Endothelial cell (in vitro differentiated cells): Measurements from ENCODE around the gene ALDH1A2. TPM values are rescaled to one million over a fixed set of nuclear protein-coding genes. Genes with fewer than 3 reads are reported as not detected.

Source experiments
- DNase-seq: peaks from one replicate; pipeline ENCODE4 v3.0.0; 2021; ENCODE audit warnings: low spot score
- H3K27ac Mint-ChIP-seq: one replicate; pipeline ENCODE4 v1.8.0; 2021; ENCODE audit warnings: mixed read lengths, inconsistent platforms; ENCODE audit not compliant: unreplicated experiment
- H3K27me3 Mint-ChIP-seq: one replicate; pipeline ENCODE4 v1.8.0; 2021; ENCODE audit warnings: mild to moderate bottlenecking, moderate library complexity, mixed read lengths, inconsistent platforms; ENCODE audit not compliant: unreplicated experiment
- H3K36me3 Mint-ChIP-seq: one replicate; pipeline ENCODE4 v1.8.0; 2021; ENCODE audit warnings: mild to moderate bottlenecking, low read depth, mixed read lengths, inconsistent platforms; ENCODE audit not compliant: unreplicated experiment
- H3K4me1 Mint-ChIP-seq: one replicate; pipeline ENCODE4 v1.8.0; 2021; ENCODE audit warnings: mild to moderate bottlenecking, mixed read lengths, inconsistent platforms; ENCODE audit not compliant: unreplicated experiment
- H3K4me3 Mint-ChIP-seq: one replicate; pipeline ENCODE4 v1.8.0; 2021; ENCODE audit warnings: mild to moderate bottlenecking, mixed read lengths, inconsistent platforms; ENCODE audit not compliant: unreplicated experiment
- H3K9me3 Mint-ChIP-seq: one replicate; pipeline ENCODE4 v1.8.0; 2021; ENCODE audit warnings: mixed read lengths, inconsistent platforms; ENCODE audit not compliant: unreplicated experiment
- total RNA-seq: library from RNA; stranded (reverse); fragmentation: NEBNext Ultra II Directional; extraction: Animal tissue kit (Norgen Biotek cat#: 25700); gene quantifications from one replicate; pipeline ENCODE4 v1.2.1, GENCODE V29; 2021; ENCODE audit not compliant: unreplicated experiment
- TF ChIP-seq, protein P1 (sequence below): fragments of 200-600 bp; sonication (generic); IDR thresholded peaks from one replicate; pipeline ENCODE4 v1.5.0; 2021; ENCODE audit warnings: antibody characterized with exemption; ENCODE audit not compliant: unreplicated experiment

ALDH1A2 gene
- total RNA-seq, 1 donor from 2014 or later: 2.6 TPM

DNA sequence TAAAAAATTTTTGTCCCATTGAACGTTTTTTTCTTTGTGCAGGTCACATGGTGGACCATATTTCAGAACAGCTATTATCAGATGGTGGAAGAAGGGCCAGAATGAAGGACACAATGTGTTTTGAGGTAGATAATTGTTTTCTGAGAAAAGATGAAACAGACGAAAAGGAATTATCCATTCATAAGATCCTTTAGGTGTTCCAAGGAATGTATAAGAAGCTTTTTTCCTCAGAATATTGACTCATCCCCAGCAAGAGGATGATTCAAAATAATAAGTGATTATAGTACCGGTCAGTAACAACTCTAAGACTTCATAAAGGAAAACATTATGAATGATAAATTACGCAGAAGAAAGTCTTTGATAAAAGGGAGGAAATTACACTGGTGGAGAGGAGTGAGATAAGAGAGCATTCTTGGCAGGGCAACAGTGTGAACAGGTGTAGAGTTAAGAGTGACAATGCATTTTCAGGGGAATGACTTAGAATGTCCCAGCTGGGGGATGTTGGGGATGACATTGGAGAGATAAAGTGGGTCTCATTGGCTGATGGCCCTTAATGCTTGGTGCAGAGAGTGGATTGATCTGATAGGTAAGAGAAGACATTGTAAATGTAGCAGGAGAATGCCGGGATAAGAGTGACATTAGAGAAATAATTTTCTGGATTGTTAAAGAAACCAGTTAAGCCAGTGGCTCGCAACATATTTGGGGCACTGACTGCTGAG is 45.6 kb upstream of the ALDH1A2 start:
- no peak for DNase-seq
- TF ChIP-seq, protein P1, sequence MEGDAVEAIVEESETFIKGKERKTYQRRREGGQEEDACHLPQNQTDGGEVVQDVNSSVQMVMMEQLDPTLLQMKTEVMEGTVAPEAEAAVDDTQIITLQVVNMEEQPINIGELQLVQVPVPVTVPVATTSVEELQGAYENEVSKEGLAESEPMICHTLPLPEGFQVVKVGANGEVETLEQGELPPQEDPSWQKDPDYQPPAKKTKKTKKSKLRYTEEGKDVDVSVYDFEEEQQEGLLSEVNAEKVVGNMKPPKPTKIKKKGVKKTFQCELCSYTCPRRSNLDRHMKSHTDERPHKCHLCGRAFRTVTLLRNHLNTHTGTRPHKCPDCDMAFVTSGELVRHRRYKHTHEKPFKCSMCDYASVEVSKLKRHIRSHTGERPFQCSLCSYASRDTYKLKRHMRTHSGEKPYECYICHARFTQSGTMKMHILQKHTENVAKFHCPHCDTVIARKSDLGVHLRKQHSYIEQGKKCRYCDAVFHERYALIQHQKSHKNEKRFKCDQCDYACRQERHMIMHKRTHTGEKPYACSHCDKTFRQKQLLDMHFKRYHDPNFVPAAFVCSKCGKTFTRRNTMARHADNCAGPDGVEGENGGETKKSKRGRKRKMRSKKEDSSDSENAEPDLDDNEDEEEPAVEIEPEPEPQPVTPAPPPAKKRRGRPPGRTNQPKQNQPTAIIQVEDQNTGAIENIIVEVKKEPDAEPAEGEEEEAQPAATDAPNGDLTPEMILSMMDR: no peak
- no peaks in the 10 kb centered on the region for H3K27me3 Mint-ChIP-seq
- no peaks in the 10 kb centered on the region for H3K36me3 Mint-ChIP-seq
- no peak overlapping the region for H3K4me3 Mint-ChIP-seq
- no peak overlapping the region for H3K27ac Mint-ChIP-seq
- no peaks in the 10 kb centered on the region for H3K9me3 Mint-ChIP-seq
- H3K4me1 Mint-ChIP-seq: no peaks in the 10 kb centered on the region

DNA sequence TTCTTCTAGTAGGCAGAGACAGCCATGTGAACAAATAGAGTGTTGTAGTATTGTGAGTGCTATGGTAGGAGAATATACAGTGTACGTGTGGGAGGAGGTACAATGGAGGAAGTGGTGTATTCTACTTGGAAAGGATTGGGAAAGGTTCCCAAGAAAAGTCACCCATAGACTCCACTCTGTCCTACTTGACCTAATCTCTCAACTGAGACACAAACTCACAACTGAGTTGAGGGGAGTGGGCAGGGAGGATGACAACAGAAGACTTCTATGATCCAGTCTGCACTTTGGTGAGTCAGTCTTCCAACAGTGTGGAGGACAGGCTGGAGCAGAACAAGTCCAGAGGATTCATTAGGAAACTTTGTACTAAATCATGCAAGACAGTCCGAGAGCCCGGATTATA is 43.9 kb upstream of the ALDH1A2 start:
- TF ChIP-seq, protein P1: no peak
- no peaks in the 10 kb centered on the region for H3K36me3 Mint-ChIP-seq
- H3K27ac Mint-ChIP-seq: no peak overlapping the region
- H3K4me1 Mint-ChIP-seq: no peaks in the 10 kb centered on the region
- H3K27me3 Mint-ChIP-seq: no peaks in the 10 kb centered on the region
- H3K9me3 Mint-ChIP-seq: no peaks in the 10 kb centered on the region
- no peak for DNase-seq
- no peak overlapping the region for H3K4me3 Mint-ChIP-seq

DNA sequence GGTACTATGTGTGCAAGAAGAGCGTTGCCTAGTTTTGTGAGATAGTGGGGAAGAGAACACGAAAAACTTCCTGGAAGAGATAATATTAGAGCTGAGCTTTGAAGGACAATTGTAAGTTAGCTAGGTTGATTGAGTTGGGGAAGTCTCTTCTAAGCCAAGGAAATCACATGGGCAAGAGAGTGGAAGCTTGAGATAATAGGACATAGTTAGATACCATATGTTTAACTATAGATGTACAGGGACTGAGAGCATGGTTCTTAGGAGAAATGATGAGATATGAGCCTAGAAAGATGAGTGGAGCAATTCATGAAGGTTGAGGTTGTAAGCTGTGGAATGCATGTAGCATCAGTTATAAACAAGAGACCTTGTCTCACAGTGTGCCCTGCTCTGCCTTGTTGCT is 42.6 kb upstream of the ALDH1A2 start:
- H3K4me1 Mint-ChIP-seq: no peaks in the 10 kb centered on the region
- H3K4me3 Mint-ChIP-seq: no peak overlapping the region
- TF ChIP-seq, protein P1: no peak
- no peaks in the 10 kb centered on the region for H3K27me3 Mint-ChIP-seq
- no peaks in the 10 kb centered on the region for H3K9me3 Mint-ChIP-seq
- no peak overlapping the region for H3K27ac Mint-ChIP-seq
- H3K36me3 Mint-ChIP-seq: no peaks in the 10 kb centered on the region
- no peak for DNase-seq

DNA sequence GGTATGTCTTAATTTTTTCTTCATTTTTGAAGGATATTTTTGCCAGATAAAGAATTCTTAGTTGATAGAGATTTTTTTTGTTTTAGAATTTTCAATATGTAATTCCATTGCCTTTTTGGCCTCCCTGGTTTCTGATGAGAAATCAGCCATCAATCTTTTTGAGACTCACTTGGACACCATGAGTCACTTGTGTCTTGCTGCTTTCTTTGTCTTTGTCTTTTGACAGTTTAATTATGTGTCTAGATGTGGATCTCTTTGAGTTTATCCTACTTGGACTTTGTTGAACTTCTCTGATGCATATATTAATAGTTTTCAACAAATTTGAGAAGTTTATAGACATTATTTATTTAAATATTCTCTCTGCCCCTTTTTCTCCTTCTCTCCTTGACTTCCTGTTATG is 38.0 kb upstream of the ALDH1A2 start:
- no peaks in the 10 kb centered on the region for H3K36me3 Mint-ChIP-seq
- H3K4me3 Mint-ChIP-seq: no peak overlapping the region
- H3K4me1 Mint-ChIP-seq: no peaks in the 10 kb centered on the region
- no peaks in the 10 kb centered on the region for H3K27me3 Mint-ChIP-seq
- no peak overlapping the region for H3K27ac Mint-ChIP-seq
- DNase-seq: no peak
- H3K9me3 Mint-ChIP-seq: no peaks in the 10 kb centered on the region
- TF ChIP-seq, protein P1: no peak

DNA sequence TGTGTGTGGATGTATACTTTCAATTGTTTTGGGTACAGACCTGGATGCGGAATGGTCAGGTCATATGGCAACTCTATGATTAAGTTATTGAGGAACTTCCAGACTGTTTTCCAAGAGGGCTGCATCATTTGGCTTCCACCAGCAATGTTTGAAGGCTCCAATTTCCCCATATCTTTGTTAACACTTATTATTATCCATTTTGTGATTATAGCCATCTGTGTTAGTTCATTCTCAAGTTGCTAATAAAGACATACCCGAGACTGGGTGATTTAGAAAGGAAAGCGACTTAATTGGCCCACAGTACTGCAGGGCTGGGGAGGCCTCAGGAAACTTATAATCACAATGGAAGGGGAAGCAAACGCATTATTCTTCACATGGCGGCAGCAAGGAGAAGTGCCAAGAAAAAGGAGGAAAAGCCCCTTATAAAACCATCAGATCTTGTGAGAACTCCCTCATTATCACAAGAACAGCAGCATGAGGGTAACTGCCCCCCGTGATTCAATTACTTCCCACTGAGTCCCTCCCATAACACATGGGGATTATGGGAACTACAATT is 31.1 kb upstream of the ALDH1A2 start:
- TF ChIP-seq, protein P1: no peak
- no peaks in the 10 kb centered on the region for H3K36me3 Mint-ChIP-seq
- no peaks in the 10 kb centered on the region for H3K9me3 Mint-ChIP-seq
- DNase-seq: no peak
- H3K4me1 Mint-ChIP-seq: peaks cover 8% of the 10 kb centered on the region
- no peak overlapping the region for H3K27ac Mint-ChIP-seq
- H3K27me3 Mint-ChIP-seq: no peaks in the 10 kb centered on the region
- H3K4me3 Mint-ChIP-seq: no peak overlapping the region
